ENCODE data around the gene PCSK2. TPM values are rescaled to one million over a fixed set of nuclear protein-coding genes. Genes with fewer than 3 reads are reported as not detected.

Gene PCSK2
- total RNA-seq, 1 experiment from 2014 or later = not detected

- peak; percentile 50 for DNase-seq (ENCODE audit: low read depth)
Observed at GRCh38 chr20:17505636-17506517, 279.0 kb downstream of the PCSK2 start.

DNA sequence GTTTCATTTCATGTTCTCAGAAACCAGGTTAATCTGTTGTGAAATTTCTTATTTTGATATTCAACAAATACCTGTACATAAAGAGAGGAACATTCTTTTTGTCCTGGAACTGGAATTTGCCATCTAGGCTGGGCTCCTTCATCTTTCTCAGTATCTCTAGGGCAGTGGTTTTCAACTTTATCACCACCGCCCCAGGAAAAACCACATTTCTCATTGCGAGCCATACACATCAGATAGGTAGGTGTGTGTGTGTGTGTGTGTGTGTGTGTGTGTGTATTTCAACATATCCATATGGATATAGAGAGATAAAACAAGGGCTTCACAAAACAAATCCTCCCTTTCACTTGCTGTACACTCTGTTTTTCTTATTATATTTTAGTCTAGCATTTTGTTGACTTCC, 280.2 kb downstream of the PCSK2 start:
- no peak for DNase-seq (ENCODE audit: low read depth)

DNA sequence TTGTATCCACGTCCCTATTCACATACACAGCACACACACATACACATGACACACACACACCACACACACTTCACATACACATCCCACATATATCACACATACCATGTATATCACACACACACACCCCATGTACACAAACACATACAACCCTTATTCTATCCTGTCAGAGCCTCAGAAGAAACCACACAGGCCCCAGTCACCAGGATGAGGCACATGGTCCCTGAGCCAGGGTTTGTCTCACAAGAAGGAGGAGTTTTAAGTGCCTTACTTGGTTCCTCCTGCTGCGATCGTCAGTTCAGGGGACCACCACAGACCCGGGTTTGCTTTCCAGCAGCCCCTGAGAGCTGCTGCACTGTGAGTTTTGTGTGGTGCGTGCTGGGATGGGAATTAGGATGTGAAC, 280.7 kb downstream of the PCSK2 start:
- no peak for DNase-seq (ENCODE audit: low read depth)

- no peak for DNase-seq (ENCODE audit: low read depth)
Observed at GRCh38 chr20:17508756-17509155, 281.9 kb downstream of the PCSK2 start.

- DNase-seq (ENCODE audit: low read depth) = no peak
Observed at GRCh38 chr20:17510548-17510947, 283.7 kb downstream of the PCSK2 start.

DNA sequence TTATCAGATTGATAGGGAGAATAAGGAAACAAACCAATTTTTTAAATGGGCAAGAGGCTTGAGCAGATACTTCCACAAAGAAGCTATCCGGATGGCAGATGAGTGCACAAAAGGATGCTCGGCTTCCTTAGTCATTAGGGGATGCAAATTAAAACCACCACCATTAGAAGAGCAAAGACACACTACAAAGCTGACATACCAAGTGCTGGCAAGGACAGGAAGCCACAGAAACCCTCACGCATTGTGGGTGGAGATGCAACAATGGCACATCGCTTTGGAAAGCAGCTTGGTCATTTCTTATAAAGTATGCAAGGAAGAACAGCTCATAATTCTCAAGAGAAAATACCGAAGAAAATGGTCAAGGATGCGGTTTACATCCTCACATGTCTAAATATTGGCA, 284.6 kb downstream of the PCSK2 start:
- DNase-seq (ENCODE audit: low read depth) = no peak

DNA sequence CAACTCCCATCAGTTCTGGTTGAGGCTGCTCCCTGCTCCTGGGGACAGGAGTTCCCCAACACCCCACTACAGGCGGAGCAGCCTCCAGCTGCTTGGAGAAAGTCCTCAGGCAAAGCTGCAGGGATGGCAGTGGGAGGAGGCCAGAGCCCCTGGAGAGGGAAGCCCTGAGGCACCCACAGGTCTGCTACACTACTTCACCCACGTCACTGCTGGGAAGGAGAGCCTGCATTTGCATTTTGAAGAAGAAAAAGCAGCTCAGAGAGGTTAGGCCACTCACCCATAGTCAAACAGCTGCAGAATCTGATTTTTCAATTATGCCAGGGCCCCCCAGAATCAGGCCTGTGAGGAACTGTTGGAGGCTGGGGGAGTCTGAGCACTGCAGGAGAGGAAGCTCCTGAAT, 287.1 kb downstream of the PCSK2 start:
- DNase-seq (ENCODE audit: low read depth) = no peak

- DNase-seq (ENCODE audit: low read depth) = no peak
Observed at GRCh38 chr20:17515053-17515452, 288.2 kb downstream of the PCSK2 start.

- peak; percentile 29 for DNase-seq (ENCODE audit: low read depth)
Observed at GRCh38 chr20:17518339-17519052, 291.7 kb downstream of the PCSK2 start.

- DNase-seq (ENCODE audit: low read depth) = no peak
Observed at GRCh38 chr20:17519606-17520285, 292.9 kb downstream of the PCSK2 start.

DNA sequence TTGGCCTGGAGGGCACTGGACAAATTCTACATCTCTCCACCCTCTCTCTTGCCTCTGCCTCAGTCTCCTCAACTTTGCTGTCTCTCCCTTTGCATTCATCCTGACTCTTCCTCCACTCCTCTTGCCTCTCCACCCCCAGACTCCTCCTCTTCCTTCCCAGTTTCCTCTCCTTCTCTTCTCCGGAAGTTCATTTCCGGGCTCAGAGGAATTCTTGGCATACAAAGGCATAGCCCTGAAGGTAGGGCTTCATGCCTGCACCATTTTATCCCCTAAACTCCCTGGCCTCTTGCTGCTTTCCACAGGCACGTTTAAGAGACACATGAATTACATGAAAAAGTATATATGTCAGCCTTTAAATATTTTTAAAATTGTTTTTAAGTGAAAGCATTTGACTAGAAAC, 293.7 kb downstream of the PCSK2 start:
- DNase-seq (ENCODE audit: low read depth) = peak; percentile 47

- DNase-seq (ENCODE audit: low read depth) = no peak
Observed at GRCh38 chr20:17522528-17522927, 295.7 kb downstream of the PCSK2 start.

DNA sequence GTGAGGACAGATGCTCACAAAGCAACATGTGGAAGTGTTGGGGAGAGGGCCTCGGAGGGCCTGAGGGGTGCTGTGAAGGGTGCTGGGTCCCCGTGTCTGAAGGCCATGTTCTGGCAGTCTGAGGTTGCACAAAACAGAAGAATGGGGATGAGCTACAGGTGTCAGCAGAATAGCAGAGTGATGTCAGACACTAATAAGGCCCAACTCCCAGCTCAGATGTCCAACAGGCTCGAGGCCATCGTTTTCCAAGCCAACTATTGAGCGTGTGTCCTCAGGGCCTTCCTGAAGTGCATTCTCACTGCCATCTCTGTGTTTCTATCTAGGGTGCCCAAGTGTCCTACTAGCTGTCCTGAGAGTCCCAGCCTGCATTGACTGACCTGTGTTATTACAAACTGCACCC, 296.5 kb downstream of the PCSK2 start:
- no peak for DNase-seq (ENCODE audit: low read depth)

GRCh38 chr20:17524560-17524959, 297.7 kb downstream of the PCSK2 start:
- DNase-seq (ENCODE audit: low read depth) = no peak

- no peak for DNase-seq (ENCODE audit: low read depth)
Observed at GRCh38 chr20:17525132-17525531, 298.3 kb downstream of the PCSK2 start.

- peak; percentile 45 for DNase-seq (ENCODE audit: low read depth)
Observed at GRCh38 chr20:17525650-17526049, 298.8 kb downstream of the PCSK2 start.

GRCh38 chr20:17529586-17529985, 302.7 kb downstream of the PCSK2 start:
- DNase-seq (ENCODE audit: low read depth) = no peak

DNA sequence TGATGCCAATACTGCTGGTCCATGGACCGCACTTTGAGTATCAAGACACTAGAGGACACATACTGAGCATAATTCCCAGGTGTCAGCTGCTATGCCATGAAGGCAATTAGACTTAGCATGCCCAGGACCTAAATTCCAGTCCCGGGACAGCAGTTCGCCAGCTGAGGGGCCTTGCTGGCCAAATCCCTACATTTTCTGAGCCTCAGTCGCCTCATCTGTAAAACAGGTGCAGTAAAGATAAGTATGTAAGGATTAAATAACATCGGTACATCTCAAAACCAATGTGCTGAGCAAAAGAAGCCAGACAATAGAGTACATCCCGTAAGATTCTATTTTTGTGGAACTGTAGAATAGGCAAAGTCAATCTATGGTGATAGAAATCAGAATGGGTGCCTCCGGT, 303.3 kb downstream of the PCSK2 start:
- no peak for DNase-seq (ENCODE audit: low read depth)

DNA sequence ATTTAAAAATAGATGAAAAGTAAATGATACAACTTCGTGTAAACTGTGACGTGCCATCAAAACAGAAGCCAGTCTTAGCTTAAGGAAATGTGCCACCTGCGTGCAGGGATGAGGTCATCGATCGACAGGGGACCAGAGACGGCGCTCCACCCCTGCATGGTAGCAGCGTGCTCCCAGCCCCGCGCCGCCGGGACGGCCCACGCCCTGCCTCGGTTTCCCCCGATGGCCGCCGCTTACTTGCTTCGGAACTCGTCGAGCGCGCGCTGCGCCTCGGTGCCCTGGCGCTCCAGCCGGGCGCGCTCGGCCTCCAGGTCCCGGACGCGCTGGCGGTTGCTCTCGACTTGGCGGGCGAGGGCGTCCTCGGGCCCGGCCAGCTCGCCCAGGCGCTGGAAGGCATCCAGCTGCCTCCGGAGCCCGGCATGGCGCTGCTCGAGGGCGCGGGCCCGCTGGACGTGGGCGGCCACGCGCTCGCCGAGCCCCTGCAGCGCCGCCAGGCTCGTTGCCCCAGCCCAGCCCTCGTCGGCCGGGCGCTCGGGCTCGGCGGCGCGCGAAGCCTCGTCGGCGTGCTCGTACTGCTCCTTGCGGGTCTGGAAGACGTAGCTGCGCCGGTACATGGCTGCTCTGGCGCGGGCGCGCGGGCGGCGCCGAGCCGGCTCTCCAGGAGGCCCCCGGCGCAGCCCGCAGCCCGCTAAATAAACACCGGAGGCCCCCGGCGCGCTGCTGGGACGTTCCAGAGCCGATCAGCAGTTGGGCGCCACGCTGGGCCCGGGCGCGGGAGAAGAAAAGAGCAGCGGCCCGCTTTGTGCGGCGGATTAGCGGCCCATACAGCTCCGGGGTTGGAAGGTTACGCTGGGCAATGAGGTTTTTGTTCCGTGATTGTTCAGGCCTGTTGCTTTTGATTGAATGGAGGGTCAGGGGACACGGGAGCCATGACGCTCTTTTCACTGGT, 304.1 kb downstream of the PCSK2 start, which contains the start of gene BFSP1:
Gene BFSP1 (minus strand): TSS at position 664 of the 949 bp plus-strand sequence. CDS start 50 bp downstream, at position 614.
- DNase-seq (ENCODE audit: low read depth) = peak; percentile 79

DNA sequence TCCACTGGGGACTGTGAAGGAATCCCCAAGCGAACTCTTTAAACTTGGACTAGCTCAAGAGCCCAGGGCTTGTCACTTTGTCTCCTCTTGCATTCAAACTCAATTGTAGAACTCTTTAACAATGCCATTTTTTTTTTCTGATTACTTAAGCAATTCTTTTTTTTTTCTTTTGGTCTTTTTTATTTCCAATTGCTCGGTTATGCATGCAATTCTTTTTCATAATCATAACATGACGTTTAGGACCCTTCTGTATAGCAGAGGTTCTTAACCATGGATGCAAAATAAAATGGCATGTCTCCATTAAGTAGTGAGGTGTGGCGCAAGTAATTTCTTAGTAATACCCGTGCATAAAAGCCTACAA, 304.8 kb downstream of the PCSK2 start:
- no peak for DNase-seq (ENCODE audit: low read depth)

DNA sequence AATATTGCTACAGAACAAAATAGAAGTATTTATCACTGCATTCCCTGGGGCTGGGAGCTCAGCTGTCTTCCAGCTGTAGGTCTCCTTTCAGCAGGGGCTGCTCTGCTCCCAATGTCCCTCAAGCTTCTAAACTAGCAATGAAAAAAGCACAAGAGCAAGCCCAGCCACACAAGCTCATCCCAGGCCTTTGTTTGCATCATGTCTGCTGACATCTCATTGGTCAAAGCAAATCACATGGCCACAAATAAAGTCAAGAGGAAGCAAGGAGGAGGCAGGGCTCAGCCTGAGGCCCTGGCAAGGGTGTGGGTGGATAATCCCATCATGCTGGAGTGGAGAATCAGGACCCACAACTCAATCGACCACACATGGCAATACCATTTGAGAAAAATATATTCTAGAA, 306.6 kb downstream of the PCSK2 start:
- DNase-seq (ENCODE audit: low read depth) = peak; percentile 90

Data from RPMI7951 (cell line).